HFF-Myc (cell line): ENCODE data around the gene SDF2L1.

Source experiments
- DNase-seq: peaks from one replicate; pipeline ENCODE4 v3.0.0-alpha.2; 2011; ENCODE audit warnings: low read depth; ENCODE audit errors: extremely low read depth
- H3K4me3 ChIP-seq: replicated peaks from 2 replicates; pipeline ENCODE4 v1.5.1; 2011; ENCODE audit warnings: low read depth, mild to moderate bottlenecking, control low read depth, low read length
- CTCF ChIP-seq: IDR thresholded peaks from 2 replicates; pipeline ENCODE4 v1.5.1; 2012; ENCODE audit warnings: mild to moderate bottlenecking, low read depth, low read length, control low read depth; ENCODE audit errors: missing control alignments

Gene SDF2L1

GRCh38 chr22:21686193-21686608 is 44.1 kb downstream of the SDF2L1 start:
- no peak for DNase-seq
- TF ChIP-seq CTCF, result no peak
- H3K4me3 ChIP-seq, result no peak overlapping the region

GRCh38 chr22:21686634-21687393 is 44.7 kb downstream of the SDF2L1 start:
- no peak for DNase-seq
- TF ChIP-seq CTCF, result no peak

GRCh38 chr22:21687685-21688259 is 45.7 kb downstream of the SDF2L1 start:
- no peak overlapping the region for H3K4me3 ChIP-seq
- DNase-seq, result no peak
- no peak for TF ChIP-seq CTCF

More at GRCh38 chr22:21686634-21687393, 44.7 kb downstream of the SDF2L1 start:
- H3K4me3 ChIP-seq, result no peak overlapping the region

GRCh38 chr22:21688341-21688705 is 46.2 kb downstream of the SDF2L1 start:
- no peak overlapping the region for H3K4me3 ChIP-seq
- DNase-seq, result no peak
- TF ChIP-seq CTCF, result no peak

- H3K4me3 ChIP-seq, result no peak overlapping the region
- DNase-seq, result no peak
- TF ChIP-seq CTCF, result no peak
Observed at GRCh38 chr22:21688706-21689381, 46.7 kb downstream of the SDF2L1 start.

GRCh38 chr22:21690401-21690801 is 48.3 kb downstream of the SDF2L1 start:
- TF ChIP-seq CTCF, result no peak
- no peak overlapping the region for H3K4me3 ChIP-seq
- no peak for DNase-seq
